SU-DHL-6 (cell line): ENCODE results near the gene FANCC.

Source experiments
- CTCF ChIP-seq: fragments of 200-600 bp; sonication (generic); IDR thresholded peaks from one replicate; pipeline ENCODE4 v1.5.1; 2017; ENCODE audit warnings: antibody characterized with exemption, mild to moderate bottlenecking, low read length, moderate library complexity; ENCODE audit not compliant: insufficient read depth, poor library complexity, severe bottlenecking
- EZH2phosphoT487 ChIP-seq: fragments of 200-600 bp; sonication (generic), shearing (Covaris generic); conservative IDR thresholded peaks from 2 replicates; pipeline ENCODE4 v1.6.1; 2018; ENCODE audit warnings: mild to moderate bottlenecking, antibody characterized with exemption, low read length, moderate library complexity, mixed read lengths

DNA sequence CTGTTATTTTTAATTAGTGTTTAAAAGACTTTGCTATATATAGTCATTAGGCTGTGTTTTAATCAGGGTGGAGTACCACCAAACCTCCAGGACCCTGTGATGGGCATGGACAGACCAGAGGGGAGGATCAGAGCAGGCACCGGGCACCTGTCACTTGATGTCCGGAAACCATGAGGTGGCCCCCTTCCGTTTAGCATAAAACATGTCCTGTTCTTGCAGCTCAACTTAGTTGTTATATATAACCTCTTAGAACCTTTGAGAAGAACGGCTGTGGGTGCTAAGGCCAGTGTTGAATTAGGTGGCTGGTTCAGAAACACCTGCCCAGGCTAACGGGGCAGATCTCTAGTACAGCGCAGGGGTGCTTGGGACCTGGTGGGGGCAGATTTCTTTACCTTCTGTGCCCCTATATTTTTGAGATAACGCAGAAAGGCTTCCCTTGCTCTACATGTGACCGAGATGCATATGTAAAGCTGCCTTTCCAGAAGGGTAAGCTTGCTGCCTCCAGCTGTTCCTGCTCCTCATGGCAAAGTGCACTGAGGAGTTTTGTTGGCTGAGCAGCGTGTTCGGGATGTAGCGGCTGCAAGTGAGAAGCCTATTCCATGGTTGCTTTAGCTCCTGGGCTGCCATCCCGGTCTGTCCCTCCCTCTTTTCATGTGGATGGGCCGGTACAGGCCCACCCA, 255.5 kb downstream of the FANCC start:
- TF ChIP-seq CTCF (no peak), EZH2phosphoT487 (no peak)
